HEK293T (cell line): ENCODE measurements around the gene PPP1R14D.

ENCODE experiments used
- ARNT ChIP-seq: fragments of 450-650 bp; IDR thresholded peaks from 2 replicates; pipeline ENCODE4 v1.6.1; 2017; ENCODE audit warnings: mild to moderate bottlenecking
- BHLHE40 ChIP-seq: fragments of 450-650 bp; IDR thresholded peaks from 2 replicates; pipeline ENCODE4 v1.6.1; 2016; ENCODE audit warnings: mild to moderate bottlenecking, moderate library complexity, borderline replicate concordance
- FOXM1 ChIP-seq: fragments of 450-650 bp; IDR thresholded peaks from 2 replicates; pipeline ENCODE4 v1.6.1; 2017; ENCODE audit warnings: mild to moderate bottlenecking, borderline replicate concordance
- HDGF ChIP-seq: fragments of 450-650 bp; IDR thresholded peaks from 2 replicates; pipeline ENCODE4 v1.6.1; 2017; ENCODE audit warnings: antibody characterized with exemption, borderline replicate concordance
- L3MBTL2 ChIP-seq: fragments of 450-650 bp; conservative IDR thresholded peaks from 2 replicates; pipeline ENCODE4 v1.6.1; 2016; ENCODE audit warnings: mild to moderate bottlenecking
- SP1 ChIP-seq: fragments of 450-650 bp; IDR thresholded peaks from 2 replicates; pipeline ENCODE4 v1.6.1; 2017
- SUZ12 ChIP-seq: fragments of 450-650 bp; IDR thresholded peaks from 2 replicates; pipeline ENCODE4 v1.6.1; 2016; ENCODE audit warnings: mild to moderate bottlenecking
- ZNF384 ChIP-seq: fragments of 450-650 bp; IDR thresholded peaks from 2 replicates; pipeline ENCODE4 v1.6.1; 2016

DNA sequence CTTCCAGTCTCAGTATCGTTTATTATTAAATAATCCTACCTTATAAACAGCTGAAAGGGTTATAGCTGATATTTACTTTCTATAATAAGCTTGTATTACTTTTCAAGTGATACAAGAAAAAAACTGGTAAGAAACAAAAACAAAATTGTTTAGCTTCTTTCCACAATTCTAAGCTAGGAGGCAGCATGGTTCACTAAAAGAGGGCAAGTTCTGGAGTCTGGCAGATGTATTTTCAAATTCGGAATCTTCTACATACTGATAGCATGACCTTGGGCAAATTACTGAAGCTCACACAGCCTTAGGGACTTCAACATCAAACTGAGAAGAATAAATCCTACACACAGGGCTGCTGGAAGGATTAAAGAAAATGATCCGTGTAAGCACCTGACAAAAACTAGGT lies 43.3 kb downstream of the PPP1R14D start:
- TF ChIP-seq BHLHE40 (no peak), SUZ12 (no peak), ARNT (no peak), ZNF384 (no peak), FOXM1 (no peak), HDGF (no peak), SP1 (no peak), L3MBTL2 (no peak)
